Neural cell (in vitro differentiated cells): ENCODE data around the gene FAM163B. TPM values are rescaled to one million over a fixed set of nuclear protein-coding genes. Genes with fewer than 3 reads are reported as not detected.

Source experiments
- H2AFZ ChIP-seq: fragments of 200-600, 300-800 bp; sonication (generic), shearing (Covaris generic); 2 replicates; pipeline ENCODE4 v1.6.0; 2014; ENCODE audit warnings: low read depth, mild to moderate bottlenecking, antibody characterized with exemption, low read length, moderate library complexity
- H3F3A ChIP-seq: fragments of 200-600 bp; shearing (Covaris generic); 2 replicates; pipeline ENCODE4 v1.6.1; 2016; ENCODE audit warnings: mild to moderate bottlenecking, moderate library complexity, mixed read lengths, antibody characterized with exemption, low read length; ENCODE audit not compliant: insufficient read depth, poor library complexity, severe bottlenecking
- H3K27ac ChIP-seq: fragments of 200-600, 300-800 bp; sonication (generic), shearing (Covaris generic); 2 replicates; pipeline ENCODE4 v1.5.1; 2014; ENCODE audit warnings: mild to moderate bottlenecking, low read length, moderate library complexity
- H3K27me3 ChIP-seq: fragments of 300-800, 200-600 bp; sonication (generic), shearing (Covaris generic); 2 replicates; pipeline ENCODE4 v1.6.0; 2014; ENCODE audit warnings: mild to moderate bottlenecking, low read depth, low read length, moderate library complexity; ENCODE audit not compliant: insufficient read depth
- H3K36me3 ChIP-seq: fragments of 300-800, 200-600 bp; sonication (generic), shearing (Covaris generic); 2 replicates; pipeline ENCODE4 v1.5.1; 2014; ENCODE audit warnings: mild to moderate bottlenecking, antibody characterized with exemption, low read length, moderate library complexity; ENCODE audit not compliant: insufficient read depth
- H3K4me2 ChIP-seq: fragments of 300-800, 200-600 bp; sonication (generic), shearing (Covaris generic); 2 replicates; pipeline ENCODE4 v1.6.0; 2014; ENCODE audit warnings: mild to moderate bottlenecking, low read length
- H3K4me3 ChIP-seq: fragments of 300-800, 200-600 bp; sonication (generic), shearing (Covaris generic); 2 replicates; pipeline ENCODE4 v1.5.1; 2014; ENCODE audit warnings: mild to moderate bottlenecking, low read length, moderate library complexity
- H3K79me2 ChIP-seq: fragments of 200-600 bp; shearing (Covaris generic); replicated peaks from 2 replicates; pipeline ENCODE4 v1.6.0; 2014; ENCODE audit warnings: mild to moderate bottlenecking, low read length, moderate library complexity; ENCODE audit not compliant: insufficient read depth
- H3K9ac ChIP-seq: fragments of 300-800, 200-600 bp; sonication (generic), shearing (Covaris generic); 2 replicates; pipeline ENCODE4 v1.6.1; 2016; ENCODE audit warnings: mild to moderate bottlenecking, low read length, mixed read lengths
- H3K9me2 ChIP-seq: fragments of 200-600 bp; shearing (Covaris generic); 2 replicates; pipeline ENCODE4 v1.6.1; 2016; ENCODE audit warnings: mild to moderate bottlenecking, low read length, mixed read lengths; ENCODE audit not compliant: insufficient read depth
- H3K9me3 ChIP-seq: fragments of 200-600, 300-800 bp; sonication (generic), shearing (Covaris generic); 2 replicates; pipeline ENCODE4 v1.6.1; 2016; ENCODE audit warnings: mild to moderate bottlenecking, mixed run types, low read length, moderate library complexity, mixed read lengths
- H4K20me1 ChIP-seq: fragments of 200-600 bp; shearing (Covaris generic); 2 replicates; pipeline ENCODE4 v1.6.1; 2016; ENCODE audit warnings: mild to moderate bottlenecking, mixed run types; ENCODE audit not compliant: insufficient read depth
- CTCF ChIP-seq: fragments of 450-650 bp; IDR thresholded peaks from 2 replicates; pipeline ENCODE4 v1.5.1; 2014; ENCODE audit warnings: antibody characterized with exemption, mild to moderate bottlenecking, moderate library complexity; ENCODE audit not compliant: poor library complexity, severe bottlenecking
- EP300 ChIP-seq: fragments of 450-650 bp; conservative IDR thresholded peaks from 2 replicates; pipeline ENCODE4 v1.6.1; 2014; ENCODE audit warnings: antibody characterized with exemption, mild to moderate bottlenecking, moderate library complexity; ENCODE audit not compliant: poor library complexity, severe bottlenecking
- EZH2 ChIP-seq: fragments of 200-600, 300-800 bp; shearing (Covaris generic), sonication (generic); IDR thresholded peaks from 2 replicates; pipeline ENCODE4 v1.6.1; 2014; ENCODE audit warnings: antibody characterized with exemption, low read length, borderline replicate concordance, mild to moderate bottlenecking; ENCODE audit not compliant: insufficient read depth, poor library complexity, severe bottlenecking
- MXI1 ChIP-seq: fragments of 450-650 bp; conservative IDR thresholded peaks from 2 replicates; pipeline ENCODE4 v1.6.1; 2014; ENCODE audit warnings: antibody characterized with exemption, mild to moderate bottlenecking; ENCODE audit not compliant: poor library complexity, severe bottlenecking
- POLR2AphosphoS5 ChIP-seq: IDR thresholded peaks from 2 replicates; pipeline ENCODE4 v1.6.1; 2012
- RAD21 ChIP-seq: fragments of 450-650 bp; conservative IDR thresholded peaks from 2 replicates; pipeline ENCODE4 v1.6.1; 2014; ENCODE audit warnings: antibody characterized with exemption, mild to moderate bottlenecking, moderate library complexity
- REST ChIP-seq: IDR thresholded peaks from 2 replicates; pipeline ENCODE4 v1.6.1; 2012; ENCODE audit warnings: borderline replicate concordance
- SMC3 ChIP-seq: fragments of 450-650 bp; conservative IDR thresholded peaks from 2 replicates; pipeline ENCODE4 v1.6.1; 2014; ENCODE audit warnings: antibody characterized with exemption, mild to moderate bottlenecking, moderate library complexity; ENCODE audit not compliant: poor library complexity
- TAF1 ChIP-seq: IDR thresholded peaks from 2 replicates; pipeline ENCODE4 v1.6.1; 2012; ENCODE audit warnings: low read depth
- polyA plus RNA-seq: library from polyadenylated mRNA; depleted of rRNA; stranded (reverse); fragments of >200 nt; gene quantifications from 2 replicates; pipeline ENCODE4 v1.2.3, GENCODE V29; 2014

The FAM163B gene
- polyA plus RNA-seq, 1 donor from 2014 or later, result 1.5 TPM

- Histone ChIP-seq H3K27ac (no peak overlapping the region), H3K9ac (no peak overlapping the region), H3F3A (no peaks in the 10 kb centered on the region), H3K27me3 (no peaks in the 10 kb centered on the region), H3K9me3 (no peaks in the 10 kb centered on the region), H3K79me2 (no peaks in the 10 kb centered on the region), H4K20me1 (no peaks in the 10 kb centered on the region), H3K36me3 (no peaks in the 10 kb centered on the region), H3K4me3 (no peak overlapping the region), H2AFZ (no peak overlapping the region), H3K9me2 (no peaks in the 10 kb centered on the region), H3K4me2 (no peak overlapping the region)
- TF ChIP-seq EZH2 (no peak), MXI1 (no peak), CTCF (no peak), EP300 (no peak), RAD21 (no peak), TAF1 (no peak), SMC3 (no peak), REST (no peak), POLR2AphosphoS5 (no peak)
These were observed 47.3 kb upstream of the FAM163B start for GRCh38 chr9:133656211-133657119.

GRCh38 chr9:133655701-133656100 lies 46.5 kb upstream of the FAM163B start:
- no peak overlapping the region for H2AFZ ChIP-seq
- no peak overlapping the region for H3K27ac ChIP-seq
- H3K9ac ChIP-seq, result no peak overlapping the region
- no peak for TF ChIP-seq POLR2AphosphoS5
- no peak for TF ChIP-seq MXI1
- no peak for TF ChIP-seq EZH2
- TF ChIP-seq RAD21, result no peak
- TF ChIP-seq REST, result no peak
- TF ChIP-seq CTCF, result no peak
- TF ChIP-seq TAF1, result no peak
- no peak for TF ChIP-seq EP300
- TF ChIP-seq SMC3, result no peak
- no peaks in the 10 kb centered on the region for H3K36me3 ChIP-seq
- H4K20me1 ChIP-seq, result no peaks in the 10 kb centered on the region
- no peaks in the 10 kb centered on the region for H3K27me3 ChIP-seq
- no peaks in the 10 kb centered on the region for H3F3A ChIP-seq
- H3K4me3 ChIP-seq, result no peak overlapping the region
- H3K4me2 ChIP-seq, result no peak overlapping the region
- no peaks in the 10 kb centered on the region for H3K9me2 ChIP-seq
- no peaks in the 10 kb centered on the region for H3K79me2 ChIP-seq
- H3K9me3 ChIP-seq, result no peaks in the 10 kb centered on the region
